Measurements from ENCODE around the gene CACNA1A. TPM values are rescaled to one million over a fixed set of nuclear protein-coding genes. Genes with fewer than 3 reads are reported as not detected.

CACNA1A gene
- total RNA-seq, 2 experiments from 2014 or later = 0.60 to 0.63 TPM

GRCh38 chr19:13314761-13315160 is 191.5 kb downstream of the CACNA1A start:
- Mint-ChIP-seq H3K27ac (no peak overlapping the region), H3K36me3 (ENCODE audit: low read depth) (no peaks in the 10 kb centered on the region), H3K9me3 (ENCODE audit: insufficient read depth) (no peaks in the 10 kb centered on the region), H3K4me1 (ENCODE audit: low read depth) (no peaks in the 10 kb centered on the region), H3K27me3 (ENCODE audit: low read depth) (peaks cover 10% of the 10 kb centered on the region), H3K4me3 (no peak overlapping the region)
- ATAC-seq (no peak), DNase-seq (no peak)
- POLR2A ChIA-PET = no interaction called here
- CTCF ChIA-PET = no interaction called here

GRCh38 chr19:13313875-13314274 is 192.4 kb downstream of the CACNA1A start:
- ATAC-seq = no peak
- Mint-ChIP-seq H3K36me3 (ENCODE audit: low read depth) (no peaks in the 10 kb centered on the region), H3K27me3 (ENCODE audit: low read depth) (peaks cover 8% of the 10 kb centered on the region), H3K9me3 (ENCODE audit: insufficient read depth) (no peaks in the 10 kb centered on the region), H3K4me3 (no peak overlapping the region), H3K4me1 (ENCODE audit: low read depth) (no peaks in the 10 kb centered on the region), H3K27ac (no peak overlapping the region)
- DNase-seq = no peak
- CTCF ChIA-PET = no interaction called here
- POLR2A ChIA-PET = no interaction called here

- DNase-seq (no peak), ATAC-seq (no peak)
- Mint-ChIP-seq H3K27ac (no peak overlapping the region), H3K4me1 (ENCODE audit: low read depth) (no peaks in the 10 kb centered on the region), H3K27me3 (ENCODE audit: low read depth) (peaks cover 4% of the 10 kb centered on the region), H3K4me3 (no peak overlapping the region), H3K9me3 (ENCODE audit: insufficient read depth) (no peaks in the 10 kb centered on the region), H3K36me3 (ENCODE audit: low read depth) (no peaks in the 10 kb centered on the region)
- ChIA-PET CTCF (no interaction called here), POLR2A (no interaction called here)
These were observed 196.4 kb downstream of the CACNA1A start for GRCh38 chr19:13309864-13310263.

GRCh38 chr19:13303381-13304129 is 202.7 kb downstream of the CACNA1A start:
- ChIA-PET CTCF (interaction anchor here (1.6 kb wide), 1 partner anchor 25 kb away, joined by 4 read pairs; no protein-coding TSS in a partner anchor), POLR2A (no interaction called here)
- no peaks in the 10 kb centered on the region for H3K36me3 Mint-ChIP-seq (ENCODE audit: low read depth)
- ATAC-seq = no peak
- no peak overlapping the region for H3K4me3 Mint-ChIP-seq
- H3K27me3 Mint-ChIP-seq (ENCODE audit: low read depth) = peaks cover 16% of the 10 kb centered on the region
- no peak for DNase-seq
- no peaks in the 10 kb centered on the region for H3K9me3 Mint-ChIP-seq (ENCODE audit: insufficient read depth)
- no peaks in the 10 kb centered on the region for H3K4me1 Mint-ChIP-seq (ENCODE audit: low read depth)
- H3K27ac Mint-ChIP-seq = no peak overlapping the region

GRCh38 chr19:13302526-13303270 is 203.6 kb downstream of the CACNA1A start:
- Mint-ChIP-seq H3K27me3 (ENCODE audit: low read depth) (peaks cover 16% of the 10 kb centered on the region), H3K9me3 (ENCODE audit: insufficient read depth) (no peaks in the 10 kb centered on the region), H3K4me1 (ENCODE audit: low read depth) (no peaks in the 10 kb centered on the region), H3K27ac (no peak overlapping the region), H3K4me3 (no peak overlapping the region), H3K36me3 (ENCODE audit: low read depth) (no peaks in the 10 kb centered on the region)
- ChIA-PET POLR2A (no interaction called here), CTCF (interaction anchor here (1.6 kb wide), 1 partner anchor 25 kb away, joined by 4 read pairs; no protein-coding TSS in a partner anchor)
- DNase-seq = no peak
- no peak for ATAC-seq

GRCh38 chr19:13301627-13302334 is 204.5 kb downstream of the CACNA1A start:
- peaks cover 16% of the 10 kb centered on the region for H3K27me3 Mint-ChIP-seq (ENCODE audit: low read depth)
- CTCF ChIA-PET = interaction anchor here (1.6 kb wide), 1 partner anchor 24 kb away, joined by 4 read pairs; no protein-coding TSS in a partner anchor
- no peaks in the 10 kb centered on the region for H3K4me1 Mint-ChIP-seq (ENCODE audit: low read depth)

GRCh38 chr19:13300421-13301030 is 205.8 kb downstream of the CACNA1A start:
- Mint-ChIP-seq H3K4me3 (no peak overlapping the region), H3K4me1 (ENCODE audit: low read depth) (no peaks in the 10 kb centered on the region), H3K27ac (no peak overlapping the region), H3K36me3 (ENCODE audit: low read depth) (no peaks in the 10 kb centered on the region), H3K27me3 (ENCODE audit: low read depth) (peaks cover 12% of the 10 kb centered on the region), H3K9me3 (ENCODE audit: insufficient read depth) (no peaks in the 10 kb centered on the region)
- ChIA-PET CTCF (no interaction called here), POLR2A (no interaction called here)
- ATAC-seq = no peak
- no peak for DNase-seq

More at GRCh38 chr19:13301627-13302334, 204.5 kb downstream of the CACNA1A start:
- no peak overlapping the region for H3K27ac Mint-ChIP-seq
- no peaks in the 10 kb centered on the region for H3K9me3 Mint-ChIP-seq (ENCODE audit: insufficient read depth)
- POLR2A ChIA-PET = no interaction called here
- ATAC-seq (no peak), DNase-seq (no peak)
- no peak overlapping the region for H3K4me3 Mint-ChIP-seq
- H3K36me3 Mint-ChIP-seq (ENCODE audit: low read depth) = no peaks in the 10 kb centered on the region

- CTCF ChIA-PET = no interaction called here
- Mint-ChIP-seq H3K4me1 (ENCODE audit: low read depth) (no peaks in the 10 kb centered on the region), H3K27ac (no peak overlapping the region), H3K36me3 (ENCODE audit: low read depth) (no peaks in the 10 kb centered on the region), H3K4me3 (no peak overlapping the region), H3K9me3 (ENCODE audit: insufficient read depth) (no peaks in the 10 kb centered on the region), H3K27me3 (ENCODE audit: low read depth) (peaks cover 12% of the 10 kb centered on the region)
- no peak for DNase-seq
- ATAC-seq = no peak
- POLR2A ChIA-PET = no interaction called here
These were observed 206.4 kb downstream of the CACNA1A start for GRCh38 chr19:13299838-13300237.

GRCh38 chr19:13298565-13299481 is 207.5 kb downstream of the CACNA1A start:
- ATAC-seq (no peak), DNase-seq (no peak)
- H3K4me3 Mint-ChIP-seq = no peak overlapping the region
- no peaks in the 10 kb centered on the region for H3K36me3 Mint-ChIP-seq (ENCODE audit: low read depth)
- H3K27me3 Mint-ChIP-seq (ENCODE audit: low read depth) = peaks cover 12% of the 10 kb centered on the region
- H3K4me1 Mint-ChIP-seq (ENCODE audit: low read depth) = no peaks in the 10 kb centered on the region
- CTCF ChIA-PET = interaction anchor here (1.5 kb wide), 1 partner anchor 21 kb away, joined by 6 read pairs; no protein-coding TSS in a partner anchor
- no peak overlapping the region for H3K27ac Mint-ChIP-seq
- H3K9me3 Mint-ChIP-seq (ENCODE audit: insufficient read depth) = no peaks in the 10 kb centered on the region
- POLR2A ChIA-PET = no interaction called here

- DNase-seq = no peak
- H3K27me3 Mint-ChIP-seq (ENCODE audit: low read depth) = peaks cover 12% of the 10 kb centered on the region
- no peaks in the 10 kb centered on the region for H3K4me1 Mint-ChIP-seq (ENCODE audit: low read depth)
- POLR2A ChIA-PET = no interaction called here
- no peak overlapping the region for H3K4me3 Mint-ChIP-seq
- no peaks in the 10 kb centered on the region for H3K9me3 Mint-ChIP-seq (ENCODE audit: insufficient read depth)
- H3K36me3 Mint-ChIP-seq (ENCODE audit: low read depth) = no peaks in the 10 kb centered on the region
- CTCF ChIA-PET = interaction anchor here (1.5 kb wide), 1 partner anchor 19 kb away, joined by 6 read pairs; no protein-coding TSS in a partner anchor
- H3K27ac Mint-ChIP-seq = no peak overlapping the region
- ATAC-seq = no peak
These were observed 209.3 kb downstream of the CACNA1A start for GRCh38 chr19:13297023-13297422.
